BLaER1 (cell line): Measurements from ENCODE around the gene SUN1.

Experiments used
- H3K27ac ChIP-seq: shearing (Covaris generic); formaldehyde crosslinking; 2 replicates; pipeline ENCODE4 v1.8.1; 2022
- H3K27me3 ChIP-seq: shearing (Covaris generic); formaldehyde crosslinking; 2 replicates; pipeline ENCODE4 v1.8.1; 2022
- H3K36me3 ChIP-seq: shearing (Covaris generic); formaldehyde crosslinking; 2 replicates; pipeline ENCODE4 v1.8.1; 2022
- H3K4me1 ChIP-seq: shearing (Covaris generic); formaldehyde crosslinking; 2 replicates; pipeline ENCODE4 v1.8.1; 2022
- H3K4me2 ChIP-seq: shearing (Covaris generic); formaldehyde crosslinking; 2 replicates; pipeline ENCODE4 v1.8.1; 2022
- H3K4me3 ChIP-seq: shearing (Covaris generic); formaldehyde crosslinking; 2 replicates; pipeline ENCODE4 v1.8.1; 2022
- H3K9ac ChIP-seq: shearing (Covaris generic); formaldehyde crosslinking; 2 replicates; pipeline ENCODE4 v1.8.1; 2022
- H3K9me3 ChIP-seq: shearing (Covaris generic); formaldehyde crosslinking; 2 replicates; pipeline ENCODE4 v1.8.1; 2022
- H4K20me1 ChIP-seq: shearing (Covaris generic); formaldehyde crosslinking; 2 replicates; pipeline ENCODE4 v1.8.1; 2022
- Cebpa-rat ChIP-seq: shearing (Covaris generic); IDR thresholded peaks from 2 replicates; pipeline ENCODE4 v1.8.1; 2022

Gene SUN1

DNA sequence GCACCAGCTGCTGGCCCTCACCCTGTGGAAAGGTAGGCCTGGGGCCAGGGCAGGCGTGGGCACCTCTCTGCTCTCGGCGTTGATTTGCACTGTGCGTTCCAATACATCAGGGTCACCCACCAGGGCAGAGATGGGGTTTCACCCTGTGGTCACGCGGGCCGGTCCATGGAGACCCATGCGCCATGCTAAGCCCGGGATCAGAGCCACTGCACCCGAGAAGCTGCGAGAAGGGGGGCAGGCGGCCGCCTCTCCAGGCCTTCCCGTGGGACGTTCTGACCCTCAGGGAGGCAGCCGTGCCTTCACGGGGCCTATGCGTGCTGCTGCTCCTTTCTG is 55.2 kb downstream of the SUN1 start:
- TF ChIP-seq Cebpa-rat = no peak
- Histone ChIP-seq H3K9me3 (no peaks in the 10 kb centered on the region), H3K9ac (peak overlapping the region; percentile 51)

DNA sequence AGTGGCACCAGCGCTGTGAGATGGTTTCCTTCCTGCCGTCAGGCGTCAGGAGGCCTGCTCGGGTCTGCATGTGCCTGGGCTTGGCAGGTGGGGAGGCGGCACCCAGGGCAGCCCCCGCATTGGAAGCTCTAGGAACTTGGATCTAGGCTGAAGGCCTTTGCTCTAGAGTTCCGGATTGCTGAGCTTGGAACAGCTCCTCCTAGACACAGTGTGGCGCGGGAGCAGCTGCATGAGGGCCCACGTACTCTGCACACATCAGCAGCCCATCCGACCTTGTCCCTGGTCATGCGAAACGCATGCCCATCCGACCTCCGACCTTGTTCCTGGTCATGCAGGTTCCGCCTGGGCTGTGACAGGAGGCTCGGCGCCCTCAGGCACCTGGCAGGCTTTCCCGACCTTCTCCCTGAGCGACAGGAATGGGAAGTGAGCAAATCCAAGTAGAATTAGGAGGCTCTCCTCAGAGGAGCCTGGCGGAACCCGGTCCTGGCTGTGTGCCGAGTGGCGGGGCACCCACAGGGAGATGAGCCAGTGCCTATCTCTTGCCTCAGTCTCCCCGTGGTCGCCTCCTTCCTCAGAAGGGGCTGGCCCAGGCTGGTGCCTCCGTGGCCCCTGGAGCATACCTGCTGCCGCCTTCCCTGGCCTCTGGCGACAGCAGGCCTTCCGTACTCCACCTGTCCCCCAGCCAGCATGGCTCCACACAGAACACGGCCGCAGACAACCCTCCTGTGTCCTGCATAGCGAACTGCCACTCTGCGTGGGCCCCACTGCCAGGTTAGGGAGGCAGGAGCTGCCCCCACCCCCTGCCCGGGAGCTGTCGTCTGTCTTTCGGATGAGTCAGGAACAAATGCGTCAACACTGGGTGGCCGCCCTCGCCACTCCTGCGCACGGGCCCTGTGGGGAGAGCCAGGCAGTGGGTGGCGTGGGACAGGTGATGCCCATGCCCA is 56.1 kb downstream of the SUN1 start:
- TF ChIP-seq Cebpa-rat = no peak
- Histone ChIP-seq H3K4me2 (peak overlapping the region; percentile 89), H4K20me1 (peaks cover 96% of the 10 kb centered on the region), H3K27me3 (no peaks in the 10 kb centered on the region), H3K4me3 (peak overlapping the region; percentile 44; the same call in 1 of the 2 replicates), H3K9me3 (no peaks in the 10 kb centered on the region), H3K36me3 (peaks cover 92% of the 10 kb centered on the region), H3K27ac (peak overlapping the region; percentile 67), H3K9ac (peak overlapping the region; percentile 51), H3K4me1 (peaks cover 57% of the 10 kb centered on the region)

More for the DNA sequence above, 55.2 kb downstream of the SUN1 start:
- Histone ChIP-seq H3K4me2 (peak overlapping the region; percentile 89), H4K20me1 (peaks cover 96% of the 10 kb centered on the region), H3K27ac (peak overlapping the region; percentile 67), H3K4me3 (peak overlapping the region; percentile 44), H3K27me3 (no peaks in the 10 kb centered on the region), H3K36me3 (peaks cover 91% of the 10 kb centered on the region), H3K4me1 (peaks cover 66% of the 10 kb centered on the region)

DNA sequence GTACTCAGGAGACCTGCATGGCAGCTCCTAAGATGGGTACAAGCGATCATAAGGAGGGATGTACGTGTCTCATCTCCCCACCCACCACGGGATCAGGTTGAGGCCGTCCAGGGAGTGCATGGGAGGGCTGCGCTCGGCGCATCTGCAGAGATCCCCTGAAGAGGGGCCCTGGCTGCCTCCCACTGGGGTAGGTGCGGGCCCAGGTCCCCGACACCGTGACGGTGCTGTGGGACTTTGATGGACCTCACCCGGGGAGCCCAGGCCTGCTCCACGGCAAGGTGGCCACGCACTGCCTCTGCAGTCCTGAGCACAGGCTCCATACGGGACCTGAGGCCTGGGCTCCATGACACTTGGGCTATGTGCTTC is 56.7 kb downstream of the SUN1 start:
- no peak overlapping the region for H3K4me3 ChIP-seq
- H3K4me2 ChIP-seq = no peak overlapping the region
- no peak overlapping the region for H3K9ac ChIP-seq
- no peaks in the 10 kb centered on the region for H3K27me3 ChIP-seq
- no peaks in the 10 kb centered on the region for H3K9me3 ChIP-seq
- H4K20me1 ChIP-seq = peaks cover 96% of the 10 kb centered on the region
- no peak overlapping the region; the same call in 1 of the 2 replicates for H3K27ac ChIP-seq
- H3K4me1 ChIP-seq = peaks cover 51% of the 10 kb centered on the region
- TF ChIP-seq Cebpa-rat = no peak
- H3K36me3 ChIP-seq = peaks cover 92% of the 10 kb centered on the region

- H3K9me3 ChIP-seq = no peaks in the 10 kb centered on the region
- peaks cover 92% of the 10 kb centered on the region for H3K36me3 ChIP-seq
- H4K20me1 ChIP-seq = peaks cover 96% of the 10 kb centered on the region
- no peak overlapping the region for H3K4me2 ChIP-seq
- H3K27me3 ChIP-seq = no peaks in the 10 kb centered on the region
- no peak overlapping the region for H3K9ac ChIP-seq
- peaks cover 47% of the 10 kb centered on the region for H3K4me1 ChIP-seq
- no peak overlapping the region for H3K4me3 ChIP-seq
- no peak overlapping the region for H3K27ac ChIP-seq
- no peak for TF ChIP-seq Cebpa-rat
These were observed 57.1 kb downstream of the SUN1 start for GRCh38 chr7:889391-889790.

DNA sequence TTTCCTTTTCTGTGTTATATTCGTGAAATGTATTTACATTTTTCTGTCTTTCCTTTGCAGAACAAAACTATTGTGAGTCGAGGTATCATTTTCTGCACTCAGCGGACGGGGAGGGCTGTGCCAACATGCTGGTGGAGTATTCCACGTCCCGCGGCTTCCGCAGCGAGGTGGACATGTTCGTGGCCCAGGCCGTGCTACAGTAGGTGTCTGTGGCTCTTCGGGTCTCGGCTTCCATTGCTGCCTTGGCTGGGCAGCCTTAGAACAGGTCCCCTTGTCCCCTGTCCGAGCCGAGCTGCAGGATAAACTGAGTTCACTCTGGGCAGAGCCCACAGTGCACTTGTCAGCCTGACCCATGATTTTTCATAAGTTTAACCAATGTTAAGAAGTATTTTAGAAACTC is 58.6 kb downstream of the SUN1 start:
- peaks cover 94% of the 10 kb centered on the region for H3K36me3 ChIP-seq

DNA sequence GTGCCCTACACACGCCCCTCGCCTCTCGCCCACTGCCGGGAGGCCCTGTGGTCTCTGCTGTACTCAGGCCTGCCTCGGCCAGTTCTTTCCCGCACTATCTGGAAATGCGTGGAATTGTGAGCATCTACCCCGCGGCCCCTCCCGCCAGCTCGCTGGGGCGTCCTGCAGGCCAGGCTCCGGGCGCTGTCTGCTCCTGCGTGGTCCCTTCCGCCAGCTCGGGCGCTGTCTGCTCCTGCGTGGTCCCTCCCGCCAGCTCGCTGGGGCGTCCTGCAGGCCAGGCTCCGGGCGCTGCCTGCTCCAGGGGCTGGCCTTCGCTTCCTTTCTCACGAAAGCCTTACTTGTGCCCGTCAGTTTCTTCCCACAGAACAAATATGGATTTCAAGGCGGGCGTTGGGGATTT is 59.0 kb downstream of the SUN1 start:
- Histone ChIP-seq H3K9ac (no peak overlapping the region), H3K27me3 (no peaks in the 10 kb centered on the region), H3K36me3 (peaks cover 94% of the 10 kb centered on the region), H3K4me2 (no peak overlapping the region), H3K9me3 (no peaks in the 10 kb centered on the region), H3K4me1 (peaks cover 28% of the 10 kb centered on the region), H3K4me3 (no peak overlapping the region), H3K27ac (no peak overlapping the region), H4K20me1 (peaks cover 96% of the 10 kb centered on the region)
- TF ChIP-seq Cebpa-rat = no peak

More for the DNA sequence above, 58.6 kb downstream of the SUN1 start:
- peaks cover 96% of the 10 kb centered on the region for H4K20me1 ChIP-seq
- no peak for TF ChIP-seq Cebpa-rat
- no peak overlapping the region for H3K4me3 ChIP-seq
- H3K9ac ChIP-seq = no peak overlapping the region
- no peaks in the 10 kb centered on the region for H3K27me3 ChIP-seq
- no peaks in the 10 kb centered on the region for H3K9me3 ChIP-seq
- no peak overlapping the region for H3K27ac ChIP-seq
- no peak overlapping the region for H3K4me2 ChIP-seq
- peaks cover 32% of the 10 kb centered on the region for H3K4me1 ChIP-seq

- Histone ChIP-seq H3K9me3 (no peaks in the 10 kb centered on the region), H4K20me1 (peaks cover 96% of the 10 kb centered on the region), H3K4me2 (no peak overlapping the region), H3K4me3 (no peak overlapping the region), H3K4me1 (peaks cover 23% of the 10 kb centered on the region), H3K9ac (no peak overlapping the region), H3K27ac (no peak overlapping the region), H3K27me3 (no peaks in the 10 kb centered on the region), H3K36me3 (peaks cover 94% of the 10 kb centered on the region)
- TF ChIP-seq Cebpa-rat = no peak
These were observed 59.5 kb downstream of the SUN1 start for GRCh38 chr7:891805-892204.

DNA sequence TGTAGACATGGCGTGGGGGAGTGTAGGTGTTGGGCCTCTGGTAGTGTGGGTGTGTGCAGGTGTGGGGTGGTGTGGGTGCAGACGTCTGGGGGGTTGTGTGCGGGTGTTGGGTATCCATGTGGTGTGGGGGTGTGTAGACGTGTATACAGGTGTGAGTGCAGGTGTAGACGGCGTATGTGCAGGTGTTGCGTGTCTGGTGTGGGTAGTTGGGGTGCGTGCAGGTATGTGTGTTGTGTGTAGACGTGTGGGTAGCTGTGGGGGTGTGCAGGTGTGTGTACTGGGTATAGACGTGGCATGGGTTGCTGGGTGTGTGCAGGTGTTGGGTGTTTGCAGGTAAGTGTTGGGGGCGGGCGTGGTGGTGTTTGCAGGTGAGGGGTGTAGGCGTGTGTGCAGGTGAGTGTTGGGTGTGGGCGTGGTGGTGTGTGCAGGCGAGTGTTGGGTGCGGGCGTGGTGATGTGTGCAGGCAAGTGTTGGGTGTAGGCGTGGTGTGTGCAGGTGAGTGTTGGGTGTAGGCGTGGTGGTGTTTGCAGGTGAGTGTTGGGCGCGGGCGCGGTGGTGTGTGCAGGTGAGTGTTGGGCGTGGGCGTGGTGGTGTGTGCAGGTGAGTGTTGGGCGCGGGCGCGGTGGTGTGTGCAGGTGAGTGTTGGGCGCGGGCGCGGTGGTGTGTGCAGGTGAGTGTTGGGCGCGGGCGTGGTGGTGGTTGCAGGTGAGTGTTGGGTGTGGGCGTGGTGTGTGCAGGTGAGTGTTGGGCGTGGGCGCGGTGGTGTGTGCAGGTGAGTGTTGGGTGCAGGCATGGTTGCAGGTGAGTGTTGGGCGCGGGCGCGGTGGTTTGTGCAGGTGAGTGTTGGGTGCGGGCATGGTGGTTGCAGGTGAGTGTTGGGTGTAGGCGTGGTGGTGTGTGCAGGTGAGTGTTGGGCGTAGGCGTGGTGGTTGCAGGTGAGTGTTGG is 60.6 kb downstream of the SUN1 start:
- no peaks in the 10 kb centered on the region for H3K9me3 ChIP-seq
- H3K4me3 ChIP-seq = no peak overlapping the region
- H3K27ac ChIP-seq = no peak overlapping the region
- H3K9ac ChIP-seq = no peak overlapping the region
- H3K36me3 ChIP-seq = peaks cover 94% of the 10 kb centered on the region
- H3K27me3 ChIP-seq = no peaks in the 10 kb centered on the region
- peaks cover 92% of the 10 kb centered on the region for H4K20me1 ChIP-seq
- no peak for TF ChIP-seq Cebpa-rat
- H3K4me1 ChIP-seq = peaks cover 12% of the 10 kb centered on the region
- H3K4me2 ChIP-seq = no peak overlapping the region

- TF ChIP-seq Cebpa-rat = no peak
- Histone ChIP-seq H4K20me1 (peaks cover 92% of the 10 kb centered on the region), H3K4me2 (no peak overlapping the region), H3K27me3 (no peaks in the 10 kb centered on the region), H3K4me3 (no peak overlapping the region), H3K27ac (no peak overlapping the region), H3K9me3 (no peaks in the 10 kb centered on the region), H3K36me3 (peaks cover 94% of the 10 kb centered on the region), H3K4me1 (peaks cover 4% of the 10 kb centered on the region; the same call in 1 of the 2 replicates), H3K9ac (no peak overlapping the region)
These were observed 61.4 kb downstream of the SUN1 start for GRCh38 chr7:893686-894085.
